ENCODE measurements around the gene SUGCT.

The SUGCT gene

GRCh38 chr7:40530292-40530691, 395.5 kb downstream of the SUGCT start:
- Histone ChIP-seq H4K12ac (ENCODE audit: low read depth, low read length) (no peak overlapping the region), H3K23ac (ENCODE audit: low read length) (no peak overlapping the region), H3K4me2 (ENCODE audit: low read length) (no peak overlapping the region), H2AFZ (ENCODE audit: insufficient read depth, low read length, poor library complexity) (no peak overlapping the region), H3K18ac (ENCODE audit: low read length) (no peak overlapping the region), H3K4ac (ENCODE audit: low read depth, low read length) (no peak overlapping the region), H3K9ac (ENCODE audit: low read length) (no peak overlapping the region), H2AK5ac (ENCODE audit: low read length) (no peak overlapping the region), H3K79me1 (ENCODE audit: low read length) (no peaks in the 10 kb centered on the region), H2BK120ac (ENCODE audit: insufficient read depth, low read length, poor library complexity) (no peak overlapping the region), H3K27me3 (ENCODE audit: insufficient read depth, low read length) (no peaks in the 10 kb centered on the region), H2BK12ac (ENCODE audit: low read length) (no peak overlapping the region), H4K8ac (ENCODE audit: low read depth, low read length) (no peak overlapping the region), H3K4me3 (ENCODE audit: low read depth, low read length) (no peak overlapping the region), H3K14ac (ENCODE audit: low read length) (no peak overlapping the region), H3K36me3 (ENCODE audit: control insufficient read depth in 1 of 2, insufficient read depth in 2 of 2, low read length in 2 of 2) (no peaks in the 10 kb centered on the region), H3K79me2 (ENCODE audit: control insufficient read depth, insufficient read depth, low read length, poor library complexity) (no peaks in the 10 kb centered on the region), H3K4me1 (ENCODE audit: control insufficient read depth in 1 of 2, insufficient read depth in 2 of 2, low read length in 2 of 2) (no peaks in the 10 kb centered on the region), H3K9me3 (ENCODE audit: insufficient read depth, low read depth, low read length) (no peaks in the 10 kb centered on the region), H3K27ac (ENCODE audit: low read depth, low read length) (no peak overlapping the region), H2BK5ac (ENCODE audit: low read depth, low read length, poor library complexity) (no peak overlapping the region), H4K91ac (ENCODE audit: low read depth, low read length) (no peak overlapping the region)
- no peak for DNase-seq

- H3K4me3 ChIP-seq (ENCODE audit: low read depth, low read length), result no peak overlapping the region
- WGBS (ENCODE audit: extremely low coverage, insufficient coverage, insufficient read length), result no CpG with 5 or more reads among the region's 3 CpGs
- H2BK120ac ChIP-seq (ENCODE audit: insufficient read depth, low read length, poor library complexity), result no peak overlapping the region
- H3K18ac ChIP-seq (ENCODE audit: low read length), result no peak overlapping the region
- no peaks in the 10 kb centered on the region for H3K36me3 ChIP-seq (ENCODE audit: control insufficient read depth in 1 of 2, insufficient read depth in 2 of 2, low read length in 2 of 2)
- no peaks in the 10 kb centered on the region for H3K9me3 ChIP-seq (ENCODE audit: insufficient read depth, low read depth, low read length)
- H3K4me2 ChIP-seq (ENCODE audit: low read length), result no peak overlapping the region
- H2BK5ac ChIP-seq (ENCODE audit: low read depth, low read length, poor library complexity), result no peak overlapping the region
- H3K27me3 ChIP-seq (ENCODE audit: insufficient read depth, low read length), result no peaks in the 10 kb centered on the region
- no peak overlapping the region for H4K12ac ChIP-seq (ENCODE audit: low read depth, low read length)
- no peak overlapping the region for H3K9ac ChIP-seq (ENCODE audit: low read length)
- H3K79me2 ChIP-seq (ENCODE audit: control insufficient read depth, insufficient read depth, low read length, poor library complexity), result no peaks in the 10 kb centered on the region
- H2AK5ac ChIP-seq (ENCODE audit: low read length), result no peak overlapping the region
- H3K23ac ChIP-seq (ENCODE audit: low read length), result no peak overlapping the region
- H3K4me1 ChIP-seq (ENCODE audit: control insufficient read depth in 1 of 2, insufficient read depth in 2 of 2, low read length in 2 of 2), result no peaks in the 10 kb centered on the region
- no peak overlapping the region for H3K14ac ChIP-seq (ENCODE audit: low read length)
- no peak for DNase-seq
- H3K27ac ChIP-seq (ENCODE audit: low read depth, low read length), result no peak overlapping the region
- no peak overlapping the region for H2BK12ac ChIP-seq (ENCODE audit: low read length)
- H4K91ac ChIP-seq (ENCODE audit: low read depth, low read length), result no peak overlapping the region
- no peaks in the 10 kb centered on the region for H3K79me1 ChIP-seq (ENCODE audit: low read length)
- H3K4ac ChIP-seq (ENCODE audit: low read depth, low read length), result no peak overlapping the region
- H4K8ac ChIP-seq (ENCODE audit: low read depth, low read length), result no peak overlapping the region
- H2AFZ ChIP-seq (ENCODE audit: insufficient read depth, low read length, poor library complexity), result no peak overlapping the region
Measured at GRCh38 chr7:40531956-40532355, 397.2 kb downstream of the SUGCT start.

GRCh38 chr7:40535678-40536077, 400.9 kb downstream of the SUGCT start:
- H4K91ac ChIP-seq (ENCODE audit: low read depth, low read length), result no peak overlapping the region
- no peak overlapping the region for H2BK12ac ChIP-seq (ENCODE audit: low read length)
- no peak overlapping the region for H3K27ac ChIP-seq (ENCODE audit: low read depth, low read length)
- H3K36me3 ChIP-seq (ENCODE audit: control insufficient read depth in 1 of 2, insufficient read depth in 2 of 2, low read length in 2 of 2), result no peaks in the 10 kb centered on the region
- no peaks in the 10 kb centered on the region for H3K9me3 ChIP-seq (ENCODE audit: insufficient read depth, low read depth, low read length)
- H3K27me3 ChIP-seq (ENCODE audit: insufficient read depth, low read length), result no peaks in the 10 kb centered on the region
- no peak overlapping the region for H3K23ac ChIP-seq (ENCODE audit: low read length)
- no peak overlapping the region for H3K9ac ChIP-seq (ENCODE audit: low read length)
- no peak overlapping the region for H3K4ac ChIP-seq (ENCODE audit: low read depth, low read length)
- H4K8ac ChIP-seq (ENCODE audit: low read depth, low read length), result no peak overlapping the region
- no peak overlapping the region for H2BK5ac ChIP-seq (ENCODE audit: low read depth, low read length, poor library complexity)
- H2AFZ ChIP-seq (ENCODE audit: insufficient read depth, low read length, poor library complexity), result no peak overlapping the region
- no peak overlapping the region for H4K12ac ChIP-seq (ENCODE audit: low read depth, low read length)
- no peaks in the 10 kb centered on the region for H3K4me1 ChIP-seq (ENCODE audit: control insufficient read depth in 1 of 2, insufficient read depth in 2 of 2, low read length in 2 of 2)
- H3K79me1 ChIP-seq (ENCODE audit: low read length), result no peaks in the 10 kb centered on the region
- no peak overlapping the region for H3K4me3 ChIP-seq (ENCODE audit: low read depth, low read length)
- no peak overlapping the region for H3K18ac ChIP-seq (ENCODE audit: low read length)
- no peak overlapping the region for H2AK5ac ChIP-seq (ENCODE audit: low read length)
- H3K4me2 ChIP-seq (ENCODE audit: low read length), result no peak overlapping the region
- no peak overlapping the region for H3K14ac ChIP-seq (ENCODE audit: low read length)
- H3K79me2 ChIP-seq (ENCODE audit: control insufficient read depth, insufficient read depth, low read length, poor library complexity), result no peaks in the 10 kb centered on the region
- no peak for DNase-seq
- no peak overlapping the region for H2BK120ac ChIP-seq (ENCODE audit: insufficient read depth, low read length, poor library complexity)
- WGBS (ENCODE audit: extremely low coverage, insufficient coverage, insufficient read length), result no CpG with 5 or more reads among the region's 3 CpGs

- Histone ChIP-seq H2AFZ (ENCODE audit: insufficient read depth, low read length, poor library complexity) (no peak overlapping the region), H2BK5ac (ENCODE audit: low read depth, low read length, poor library complexity) (no peak overlapping the region), H3K9me3 (ENCODE audit: insufficient read depth, low read depth, low read length) (no peaks in the 10 kb centered on the region), H4K12ac (ENCODE audit: low read depth, low read length) (no peak overlapping the region), H2BK120ac (ENCODE audit: insufficient read depth, low read length, poor library complexity) (no peak overlapping the region), H3K36me3 (ENCODE audit: control insufficient read depth in 1 of 2, insufficient read depth in 2 of 2, low read length in 2 of 2) (no peaks in the 10 kb centered on the region), H3K23ac (ENCODE audit: low read length) (no peak overlapping the region), H3K27me3 (ENCODE audit: insufficient read depth, low read length) (no peaks in the 10 kb centered on the region), H3K9ac (ENCODE audit: low read length) (no peak overlapping the region), H3K14ac (ENCODE audit: low read length) (no peak overlapping the region), H2BK12ac (ENCODE audit: low read length) (no peak overlapping the region), H3K27ac (ENCODE audit: low read depth, low read length) (no peak overlapping the region), H3K18ac (ENCODE audit: low read length) (no peak overlapping the region), H3K79me2 (ENCODE audit: control insufficient read depth, insufficient read depth, low read length, poor library complexity) (no peaks in the 10 kb centered on the region), H3K79me1 (ENCODE audit: low read length) (no peaks in the 10 kb centered on the region), H2AK5ac (ENCODE audit: low read length) (no peak overlapping the region), H4K91ac (ENCODE audit: low read depth, low read length) (no peak overlapping the region), H4K8ac (ENCODE audit: low read depth, low read length) (no peak overlapping the region), H3K4ac (ENCODE audit: low read depth, low read length) (no peak overlapping the region), H3K4me1 (ENCODE audit: control insufficient read depth in 1 of 2, insufficient read depth in 2 of 2, low read length in 2 of 2) (no peaks in the 10 kb centered on the region), H3K4me3 (ENCODE audit: low read depth, low read length) (no peak overlapping the region), H3K4me2 (ENCODE audit: low read length) (no peak overlapping the region)
- DNase-seq, result no peak
- no CpG with 5 or more reads among the region's 1 CpG for WGBS (ENCODE audit: extremely low coverage, insufficient coverage, insufficient read length)
Measured at GRCh38 chr7:40536421-40536820, 401.6 kb downstream of the SUGCT start.

Measured in trophoblast cell (in vitro differentiated cells and primary cell).